Dedifferentiated amniotic fluid mesenchymal stem cell (primary cell): ENCODE measurements around the gene KCTD15.

Experiments
- DNase-seq: peaks from one replicate; pipeline ENCODE4 v3.0.0-alpha.2; 2016; ENCODE audit errors: extremely low spot score

Gene KCTD15

DNA sequence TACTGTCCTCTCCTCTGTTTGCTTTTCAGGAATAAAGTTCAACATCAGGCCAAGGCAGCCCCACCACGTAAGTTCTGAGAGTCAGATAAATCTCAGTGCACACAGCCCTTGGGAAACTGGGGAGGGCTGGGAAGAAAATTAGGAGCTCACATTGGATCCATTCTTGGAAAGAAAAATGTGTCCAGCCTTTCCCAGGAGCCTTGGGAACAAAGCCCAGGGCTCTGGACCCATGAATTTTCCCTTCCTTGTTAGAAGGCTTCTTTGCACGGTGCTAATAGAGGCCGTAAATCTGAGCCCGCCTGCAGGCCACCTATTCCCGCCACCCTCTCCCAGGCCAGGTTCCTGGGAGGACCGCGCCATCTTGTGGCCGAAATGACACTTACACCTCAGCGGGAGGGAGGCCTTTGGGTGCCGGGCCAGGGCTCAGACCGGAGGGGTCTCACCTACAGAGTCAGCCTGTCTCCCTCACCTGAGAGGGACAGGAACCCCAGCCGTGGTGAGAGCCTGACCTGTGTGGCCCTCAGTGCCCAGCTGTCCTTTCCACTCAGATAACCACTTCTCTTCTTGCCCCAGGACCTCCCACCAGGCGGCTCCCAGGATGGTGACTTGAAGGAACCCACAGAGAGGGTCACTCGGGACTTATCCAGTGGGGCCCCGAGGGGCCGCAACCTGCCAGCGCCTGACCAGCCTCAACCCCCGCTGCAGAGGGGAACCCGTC is 25.1 kb upstream of the KCTD15 start:
- peak; percentile 45 for DNase-seq

DNA sequence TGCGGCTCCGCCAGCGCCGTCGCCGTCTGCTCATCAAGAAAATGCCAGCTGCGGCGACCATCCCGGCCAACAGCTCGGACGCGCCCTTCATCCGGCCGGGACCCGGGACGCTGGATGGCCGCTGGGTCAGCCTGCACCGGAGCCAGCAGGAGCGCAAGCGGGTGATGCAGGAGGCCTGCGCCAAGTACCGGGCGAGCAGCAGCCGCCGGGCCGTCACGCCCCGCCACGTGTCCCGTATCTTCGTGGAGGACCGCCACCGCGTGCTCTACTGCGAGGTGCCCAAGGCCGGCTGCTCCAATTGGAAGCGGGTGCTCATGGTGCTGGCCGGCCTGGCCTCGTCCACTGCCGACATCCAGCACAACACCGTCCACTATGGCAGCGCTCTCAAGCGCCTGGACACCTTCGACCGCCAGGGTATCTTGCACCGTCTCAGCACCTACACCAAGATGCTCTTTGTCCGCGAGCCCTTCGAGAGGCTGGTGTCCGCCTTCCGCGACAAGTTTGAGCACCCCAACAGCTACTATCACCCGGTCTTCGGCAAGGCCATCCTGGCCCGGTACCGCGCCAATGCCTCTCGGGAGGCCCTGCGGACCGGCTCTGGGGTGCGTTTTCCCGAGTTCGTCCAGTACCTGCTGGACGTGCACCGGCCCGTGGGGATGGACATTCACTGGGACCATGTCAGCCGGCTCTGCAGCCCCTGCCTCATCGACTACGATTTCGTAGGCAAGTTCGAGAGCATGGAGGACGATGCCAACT is 24.4 kb upstream of the KCTD15 start:
- DNase-seq, result no peak

DNA sequence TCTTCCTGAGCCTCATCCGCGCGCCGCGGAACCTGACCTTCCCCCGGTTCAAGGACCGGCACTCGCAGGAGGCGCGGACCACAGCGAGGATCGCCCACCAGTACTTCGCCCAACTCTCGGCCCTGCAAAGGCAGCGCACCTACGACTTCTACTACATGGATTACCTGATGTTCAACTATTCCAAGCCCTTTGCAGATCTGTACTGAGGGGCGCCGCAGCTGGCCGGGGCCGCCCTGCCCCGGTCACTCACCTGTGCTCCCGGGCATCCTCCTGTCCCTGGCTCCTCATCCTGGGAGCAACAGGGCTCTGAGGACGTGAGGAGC is 23.9 kb upstream of the KCTD15 start:
- DNase-seq, result no peak

DNA sequence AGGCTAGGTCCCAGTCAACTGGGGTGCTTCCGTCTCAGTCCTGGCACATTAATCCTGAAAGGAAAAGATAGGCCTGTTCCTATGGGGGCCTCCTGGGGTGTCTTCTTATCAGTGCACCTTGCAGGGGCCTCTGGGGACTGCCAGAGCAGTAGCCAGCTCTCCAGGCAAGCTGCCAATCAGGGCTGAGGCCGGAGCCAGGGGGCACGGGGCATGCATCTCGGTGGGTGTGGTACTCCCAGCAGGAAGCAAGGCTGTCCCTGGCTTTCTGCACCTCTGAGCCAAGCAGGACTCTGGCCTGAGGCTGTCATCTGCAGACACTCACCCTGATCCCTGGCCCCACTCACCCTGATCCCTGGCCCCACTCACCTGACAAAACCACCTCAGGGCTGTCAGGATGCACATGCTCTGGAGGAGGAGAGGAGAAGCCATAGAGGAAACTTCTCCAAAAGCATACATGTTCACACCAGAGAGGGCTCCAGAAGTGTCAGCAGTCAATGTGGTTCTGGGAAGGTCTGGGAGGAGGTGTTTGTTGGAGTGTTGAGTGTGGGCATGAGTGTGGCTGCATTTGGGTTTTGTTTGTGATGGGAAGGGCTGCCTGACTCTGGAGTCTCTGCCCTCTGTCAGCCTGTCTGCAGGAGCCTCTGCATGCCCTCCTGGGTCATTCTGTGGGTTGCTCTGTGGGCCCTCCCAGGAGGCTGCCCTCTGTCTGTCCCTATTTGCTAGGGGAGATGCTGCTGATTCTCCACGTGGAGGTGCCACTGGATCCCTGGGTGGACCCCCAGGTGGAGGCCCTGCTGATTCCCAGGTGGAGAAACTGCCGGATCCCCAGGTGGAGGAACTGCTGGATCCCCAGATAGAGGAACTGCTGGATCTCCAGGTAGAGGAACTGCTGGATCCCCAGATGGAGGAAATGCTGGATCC is 22.7 kb upstream of the KCTD15 start:
- DNase-seq, result no peak

DNA sequence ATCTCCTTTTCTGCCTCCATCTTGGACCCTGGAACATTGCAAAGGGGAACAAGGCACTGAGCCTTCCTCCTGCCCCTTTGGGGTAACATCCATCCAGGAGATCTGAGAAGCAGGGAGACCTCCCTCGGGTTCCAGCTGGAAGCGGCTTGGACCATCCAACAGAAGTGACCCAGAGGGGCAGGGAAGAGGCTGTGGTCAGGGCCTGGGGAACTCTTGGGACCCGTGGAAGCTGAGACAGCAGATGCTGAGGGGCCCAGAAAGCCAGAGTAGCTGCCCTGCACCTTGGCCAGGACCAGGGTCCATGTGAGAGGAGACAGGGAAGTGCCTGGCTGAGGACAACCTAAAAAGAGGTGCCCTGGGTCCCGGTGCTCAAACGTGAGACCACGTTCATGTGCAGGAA is 21.9 kb upstream of the KCTD15 start:
- no peak for DNase-seq

DNA sequence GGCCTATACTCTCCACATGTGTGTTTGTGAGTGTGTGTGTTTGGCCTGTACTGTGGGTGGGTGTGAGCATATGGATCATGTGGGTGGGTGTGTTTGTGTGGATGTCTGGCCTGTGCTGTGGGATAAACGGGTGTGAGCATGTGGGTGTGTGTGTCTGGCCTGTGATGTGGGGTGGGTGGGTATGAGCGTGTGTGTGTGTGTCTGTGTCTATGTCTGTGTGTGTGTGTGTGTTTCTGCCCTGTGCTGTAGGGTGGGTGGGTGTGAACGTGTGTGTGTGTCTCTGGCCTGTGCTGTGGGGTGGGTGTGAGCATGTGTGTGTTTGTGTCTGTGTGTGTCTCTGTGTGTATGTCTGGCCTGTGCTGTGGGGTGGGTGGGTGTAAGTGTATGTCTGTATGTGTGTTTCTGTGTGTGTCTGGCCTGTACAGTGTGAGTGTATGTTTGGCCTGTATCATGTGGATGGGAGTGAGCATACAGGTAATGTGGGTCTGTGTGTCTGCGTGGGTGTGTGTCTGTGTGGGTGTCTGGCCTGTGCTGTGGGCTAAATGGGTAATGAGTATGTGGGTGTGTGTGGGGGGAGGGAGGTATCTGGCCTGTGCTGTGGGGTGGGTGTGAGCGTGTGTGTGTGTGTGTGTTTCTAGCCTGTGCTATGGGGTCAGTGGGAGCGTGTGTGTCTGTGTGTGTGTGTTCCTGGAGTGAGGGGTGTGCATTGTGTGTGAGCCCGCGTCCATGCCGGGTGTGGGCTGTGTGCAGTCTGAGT is 20.8 kb upstream of the KCTD15 start:
- DNase-seq, result no peak

DNA sequence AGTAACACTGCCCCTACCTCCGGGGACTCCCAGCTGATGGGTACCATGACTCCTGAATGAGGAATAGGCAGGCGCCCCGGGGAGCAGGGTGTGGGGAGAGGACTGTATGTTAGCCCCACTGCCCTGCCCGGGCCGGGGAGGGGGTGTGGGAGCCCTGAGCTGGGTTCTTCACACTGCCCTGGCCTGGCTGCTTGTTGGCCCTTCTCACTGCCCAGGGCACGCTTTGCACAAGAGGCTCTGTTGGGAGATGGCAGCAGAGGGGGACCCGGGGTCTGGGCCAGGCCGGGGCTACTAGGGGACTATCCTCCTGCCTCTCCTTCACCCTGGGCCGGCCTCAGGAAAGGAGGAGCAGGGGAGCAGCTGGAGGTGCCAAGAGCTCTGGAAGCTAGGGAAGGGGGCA is 19.3 kb upstream of the KCTD15 start:
- DNase-seq, result no peak

DNA sequence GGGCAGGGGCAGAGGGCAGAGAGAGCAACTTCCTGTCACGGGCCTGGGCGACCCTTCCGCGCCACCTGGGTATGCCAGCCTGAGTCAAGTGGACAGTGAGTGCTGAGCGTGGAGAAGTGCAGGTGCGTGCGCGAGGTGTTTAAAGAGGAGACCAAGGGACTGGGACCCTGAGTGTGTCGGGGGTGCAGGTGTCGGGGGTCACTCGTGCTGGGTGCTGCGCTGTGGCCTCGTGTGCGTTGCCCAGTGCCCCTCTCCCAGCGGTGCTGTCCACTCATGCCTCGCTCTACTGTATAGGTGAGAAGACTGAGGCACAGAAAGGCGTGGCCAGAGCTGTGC is 18.9 kb upstream of the KCTD15 start:
- no peak for DNase-seq

DNA sequence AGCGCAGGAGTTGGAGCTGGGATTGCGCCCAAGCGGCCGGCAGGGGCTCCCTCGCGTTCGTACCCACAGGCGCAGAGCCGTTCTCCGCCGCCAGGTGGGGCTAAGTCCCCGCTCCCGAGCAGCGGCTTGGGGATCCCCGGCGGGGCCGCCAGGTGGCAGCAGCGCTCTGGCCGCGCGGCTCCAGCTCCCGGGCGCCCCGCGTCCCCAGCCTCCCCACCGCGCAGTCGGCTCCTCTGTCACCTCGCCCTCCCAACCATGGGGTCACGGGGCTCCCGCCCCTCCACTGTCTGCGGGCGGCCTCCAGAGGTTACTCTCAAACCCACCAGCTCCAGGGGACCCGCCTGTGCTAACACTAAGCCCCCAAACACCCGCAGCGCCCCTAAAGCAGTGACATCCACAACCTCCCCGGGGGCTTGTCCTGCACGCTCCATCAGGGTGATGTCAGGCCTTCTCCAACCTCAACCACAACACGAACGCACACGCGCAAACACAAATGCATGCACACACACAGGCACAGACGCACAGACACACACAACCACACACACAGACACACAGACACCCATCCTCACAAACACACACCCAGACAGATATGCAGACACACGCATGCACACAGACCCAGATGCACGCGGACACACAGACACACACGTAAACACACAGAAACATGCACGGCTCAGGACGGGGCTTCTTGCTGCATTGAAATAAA is 18.4 kb upstream of the KCTD15 start:
- DNase-seq, result peak; percentile 53

DNA sequence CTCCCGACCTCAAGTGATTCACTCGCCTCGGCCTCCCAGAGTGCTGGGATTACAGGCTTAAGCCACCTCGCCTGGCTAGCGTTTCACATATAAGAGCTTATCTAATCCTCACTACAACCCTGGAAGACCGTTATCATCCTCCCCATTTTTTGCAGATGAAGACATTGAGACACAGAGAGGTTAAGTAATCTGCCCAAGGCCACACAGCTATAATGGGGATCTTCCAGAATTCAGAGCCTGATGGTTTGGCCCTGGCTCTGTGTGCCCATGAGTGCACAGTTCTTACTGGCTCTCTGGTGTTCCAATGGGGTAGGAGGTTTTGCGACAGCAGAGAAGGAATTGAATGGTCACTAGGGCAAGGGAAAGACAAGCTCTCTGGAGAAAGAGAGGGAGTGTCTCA is 16.8 kb upstream of the KCTD15 start:
- DNase-seq, result no peak

DNA sequence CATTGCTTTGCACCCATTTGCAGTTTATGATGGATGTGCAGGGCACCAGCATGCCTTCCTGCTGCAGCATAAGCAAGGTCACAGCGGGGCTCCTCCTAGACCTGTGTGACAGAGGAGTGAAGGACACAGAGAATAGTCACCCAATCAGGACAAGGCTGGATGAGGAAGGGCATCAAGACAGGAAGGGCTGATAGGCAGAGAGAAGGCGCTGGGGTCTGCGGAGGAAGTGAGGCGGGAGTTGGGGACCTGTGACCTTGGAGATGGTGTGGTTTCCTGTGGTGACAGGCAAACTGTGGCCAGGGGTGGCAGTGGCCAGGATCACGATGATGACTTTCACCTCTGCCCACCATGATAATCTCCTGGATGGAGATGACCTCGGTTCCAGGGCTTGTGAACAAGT is 16.4 kb upstream of the KCTD15 start:
- no peak for DNase-seq

DNA sequence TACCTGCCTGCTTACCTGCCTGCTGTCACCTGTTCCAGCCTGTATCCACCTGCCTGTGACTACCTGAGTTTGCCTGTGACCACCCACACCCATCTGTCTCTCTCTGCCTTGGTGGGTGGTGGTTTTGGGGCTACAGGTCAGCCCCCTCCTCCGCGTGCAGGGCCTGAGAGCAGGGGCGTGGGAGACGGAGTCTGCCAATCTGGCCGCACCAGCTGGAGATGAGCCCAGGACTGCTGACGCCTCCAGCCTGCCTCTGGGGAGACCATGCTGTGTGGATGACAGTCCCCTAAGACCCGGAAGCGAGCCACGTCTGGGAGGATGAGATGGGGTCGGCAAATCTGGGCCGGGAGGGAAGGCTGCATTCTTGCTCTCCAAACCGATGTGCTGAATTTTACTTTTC is 15.9 kb upstream of the KCTD15 start:
- no peak for DNase-seq

DNA sequence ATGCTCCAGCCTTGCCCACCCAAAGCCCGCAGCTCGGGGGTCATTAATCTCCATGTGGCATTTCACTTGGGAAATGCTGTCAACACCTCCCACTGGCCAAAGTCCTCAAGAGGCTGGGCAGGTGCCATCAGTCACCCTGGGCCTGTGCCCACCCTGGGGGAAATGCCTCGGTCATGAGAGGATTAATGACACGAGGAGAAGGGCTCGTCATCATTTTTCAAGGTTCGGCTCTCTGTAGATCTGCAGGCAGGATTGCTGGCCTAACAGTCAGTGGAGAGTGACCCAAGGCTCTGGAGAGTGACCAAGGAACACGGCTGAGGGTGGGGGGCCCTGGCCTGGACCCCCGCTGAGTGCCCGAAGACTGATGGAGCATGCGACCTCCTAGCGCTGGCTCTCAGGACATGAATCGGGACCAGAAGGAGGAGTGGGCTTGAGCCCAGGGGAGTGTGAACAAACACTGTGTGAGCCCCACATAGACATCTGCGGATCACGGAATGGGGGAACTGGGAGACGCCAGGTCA is 15.2 kb upstream of the KCTD15 start:
- DNase-seq, result no peak

DNA sequence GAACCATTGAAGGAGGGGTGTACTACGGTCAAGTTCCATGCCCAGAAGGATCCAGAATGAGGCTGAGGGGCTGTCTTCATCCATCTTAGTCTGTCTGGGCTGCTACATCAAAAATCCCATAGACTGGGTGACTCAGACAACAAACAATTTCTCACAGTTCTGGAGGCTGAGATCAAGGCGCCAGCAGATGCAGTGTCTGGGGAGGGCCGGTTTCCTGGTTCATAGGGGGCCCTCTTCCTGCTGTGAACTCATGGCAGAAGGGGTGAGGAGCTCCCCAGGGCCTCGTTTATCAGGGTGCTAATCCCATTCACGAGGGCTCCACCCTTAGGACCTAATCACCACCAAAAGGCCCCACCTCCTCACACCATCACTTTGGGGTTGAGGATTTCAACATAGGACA is 14.7 kb upstream of the KCTD15 start:
- no peak for DNase-seq

DNA sequence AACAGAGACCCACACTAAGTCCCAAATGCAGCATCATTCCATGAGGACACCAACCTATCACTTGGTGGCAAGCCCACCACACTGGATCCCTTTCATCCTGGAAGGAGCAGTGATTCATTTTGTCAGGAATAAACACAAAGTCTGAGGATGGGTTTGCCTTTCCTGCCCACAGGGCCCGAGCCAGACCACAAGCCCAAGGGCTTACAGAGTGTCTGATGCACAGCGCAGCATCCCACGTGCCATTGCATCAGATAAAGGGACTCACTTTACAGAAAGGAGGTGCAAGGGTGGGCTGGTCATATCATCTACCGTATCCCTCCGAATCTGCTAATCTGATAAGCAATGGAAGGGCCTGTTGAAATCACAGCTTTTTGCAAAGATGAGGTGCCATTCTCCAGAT is 12.2 kb upstream of the KCTD15 start:
- no peak for DNase-seq

DNA sequence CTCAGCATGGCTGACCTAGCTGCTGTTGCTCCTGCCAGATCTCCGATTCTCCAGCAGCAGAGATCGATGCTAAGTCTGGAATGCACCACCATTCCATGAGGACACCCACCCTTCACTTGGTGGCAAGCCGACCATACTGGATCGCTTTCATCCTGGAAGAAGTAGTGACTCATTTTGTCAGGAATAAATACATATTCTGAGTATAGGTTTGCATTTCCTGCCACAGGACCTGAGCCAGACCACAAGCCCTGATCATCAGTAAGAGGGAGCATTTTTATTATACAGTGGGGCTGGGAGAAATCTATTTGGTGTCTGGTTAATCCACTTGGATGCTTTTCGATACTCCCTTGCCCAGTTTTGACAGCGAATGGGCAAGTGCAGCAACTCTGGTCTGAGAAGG is 10.9 kb upstream of the KCTD15 start:
- DNase-seq, result no peak

DNA sequence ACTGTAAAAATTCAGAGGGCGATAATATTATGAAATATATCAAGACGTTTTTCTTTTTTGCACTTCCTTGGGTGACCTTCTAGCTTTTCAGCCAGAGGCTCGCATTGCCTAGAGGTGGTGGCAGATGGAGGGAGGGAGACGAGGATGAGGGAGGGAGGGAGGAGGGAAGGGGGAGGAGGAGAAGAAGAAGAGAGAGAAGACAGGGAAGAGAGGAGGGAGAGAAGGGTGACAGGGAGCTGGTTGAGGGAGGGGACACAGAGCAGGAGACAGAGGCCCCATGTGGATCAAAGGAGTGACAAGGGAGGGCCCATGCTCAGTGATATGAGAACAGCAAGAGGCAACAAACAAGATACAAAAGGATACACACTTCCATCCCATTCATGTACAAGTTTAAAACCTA is 8.0 kb upstream of the KCTD15 start:
- DNase-seq, result no peak

DNA sequence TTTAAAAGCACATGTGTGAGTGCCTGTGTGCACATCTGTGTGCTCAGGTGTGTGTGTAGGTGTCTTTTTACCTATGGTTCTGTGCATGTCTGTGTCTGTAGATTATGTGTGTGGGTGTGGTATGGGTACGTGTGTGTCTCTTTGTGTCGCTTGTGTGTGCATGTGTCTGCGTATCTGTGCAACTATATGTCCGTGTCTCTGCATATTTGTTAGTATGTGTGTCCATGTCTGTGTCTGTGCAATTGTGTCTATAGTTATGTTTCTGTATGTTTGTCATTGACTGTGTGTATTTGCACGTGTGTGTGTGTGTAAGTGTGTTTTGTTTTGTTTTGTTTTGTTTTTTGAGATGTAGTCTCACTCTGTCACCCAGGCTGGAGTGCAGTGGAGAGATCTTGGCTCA is 7.3 kb upstream of the KCTD15 start:
- DNase-seq, result no peak

DNA sequence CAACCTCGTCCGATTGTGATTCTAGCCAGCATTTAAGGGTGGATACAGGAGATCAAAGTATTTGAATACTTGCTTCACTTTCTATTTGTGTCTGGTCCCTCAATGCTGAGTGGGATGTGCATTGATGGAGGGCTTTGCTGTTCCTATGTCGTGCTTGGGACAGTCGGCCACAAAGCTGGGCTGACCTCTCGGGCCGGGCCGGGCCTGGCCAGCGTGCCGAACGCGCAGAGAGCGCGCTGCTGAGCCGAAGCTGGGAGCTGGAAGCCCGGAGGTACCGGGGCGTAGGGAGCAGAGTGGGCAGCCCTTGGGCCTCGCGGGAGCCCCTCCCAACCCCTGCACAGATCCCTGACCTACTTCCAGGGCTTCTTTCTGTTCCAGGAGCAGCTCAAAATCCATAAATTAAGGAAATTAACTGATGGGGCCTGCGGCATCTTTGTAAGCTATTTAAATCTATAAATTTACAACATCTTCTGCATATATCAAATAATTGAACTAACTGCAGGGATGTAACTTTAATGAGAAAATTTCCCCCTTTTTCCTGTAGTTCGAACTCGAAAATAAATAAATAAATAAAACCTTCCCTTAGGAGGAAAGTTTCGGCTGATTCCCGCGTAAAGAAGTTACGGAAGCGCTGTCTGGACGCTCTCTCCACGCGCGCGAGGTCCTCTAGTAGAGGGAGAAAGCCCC is 1.8 kb upstream of the KCTD15 start:
- DNase-seq, result no peak

DNA sequence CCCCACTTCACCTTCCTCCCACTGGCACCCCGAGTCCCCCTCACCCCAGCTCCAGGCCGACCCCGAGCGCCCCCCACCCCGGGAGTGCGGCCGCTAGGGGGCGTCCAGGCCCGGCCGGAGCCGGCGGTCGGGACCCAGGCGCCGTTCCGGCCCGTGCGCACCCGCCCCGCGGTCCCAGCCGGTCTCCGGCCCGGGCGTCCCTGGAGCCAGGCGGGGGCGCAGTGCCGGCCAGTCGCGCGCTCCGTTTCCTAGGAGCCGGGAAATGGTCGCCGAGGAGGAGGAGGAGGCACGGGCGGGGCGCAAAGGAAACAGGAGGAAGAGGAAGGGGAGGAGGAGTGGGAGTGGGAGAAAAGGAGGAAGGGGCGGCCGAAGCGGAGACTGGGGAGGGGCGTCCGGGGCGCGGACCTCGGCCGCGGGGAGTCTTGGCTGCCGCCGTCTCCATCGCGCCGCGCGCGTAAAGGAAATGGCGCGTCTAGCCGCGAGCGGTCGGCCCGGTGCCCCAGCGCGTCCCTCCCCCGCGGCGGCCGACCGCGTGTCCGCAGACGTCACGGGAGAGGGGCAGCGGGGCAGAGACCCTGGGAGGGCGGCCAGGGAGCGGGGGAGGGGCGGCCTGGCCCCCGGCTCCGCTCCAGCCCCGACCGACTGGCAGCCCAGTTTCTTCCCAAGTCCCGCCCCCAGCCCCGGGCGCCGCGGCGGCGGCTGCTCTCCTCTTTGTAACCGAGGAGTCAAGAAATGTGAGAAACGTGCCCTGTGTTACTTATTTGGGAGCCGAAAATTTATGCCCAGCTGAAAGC is 1.1 kb upstream of the KCTD15 start:
- DNase-seq, result peak; percentile 76
